Memory B cell (primary cell): ENCODE results near the gene SPON1.

Source experiments
- ATAC-seq: fragments of 150-1000 bp; cut with Tn5 transposase; 2 replicates; pipeline ENCODE4 v1.10.0; 2021; ENCODE audit warnings: low read depth, mild to moderate bottlenecking, moderate library complexity
- DNase-seq, 2 donors: peaks; one replicate each; pipeline ENCODE4 v3.0.0; 2022; ENCODE audit warnings: low spot score in 2 of 2
- H3K27ac Mint-ChIP-seq: one replicate; pipeline ENCODE4 v1.8.0; 2022; ENCODE audit warnings: mild to moderate bottlenecking, moderate library complexity, mixed read lengths
- H3K27me3 Mint-ChIP-seq: one replicate; pipeline ENCODE4 v1.8.0; 2022; ENCODE audit warnings: mixed read lengths
- H3K36me3 Mint-ChIP-seq: one replicate; pipeline ENCODE4 v1.8.0; 2022; ENCODE audit warnings: mild to moderate bottlenecking, mixed read lengths
- H3K4me1 Mint-ChIP-seq: one replicate; pipeline ENCODE4 v1.8.0; 2022; ENCODE audit warnings: mixed read lengths
- H3K4me3 Mint-ChIP-seq: one replicate; pipeline ENCODE4 v1.8.0; 2022; ENCODE audit warnings: mild to moderate bottlenecking, moderate library complexity, mixed read lengths
- H3K9me3 Mint-ChIP-seq: one replicate; pipeline ENCODE4 v1.8.0; 2022; ENCODE audit warnings: mixed read lengths

SPON1 gene

GRCh38 chr11:14109742-14110141, 147.2 kb downstream of the SPON1 start:
- Mint-ChIP-seq H3K9me3 (peaks cover 3% of the 10 kb centered on the region), H3K4me1 (no peaks in the 10 kb centered on the region), H3K27ac (no peak overlapping the region), H3K27me3 (peaks cover 5% of the 10 kb centered on the region), H3K4me3 (no peak overlapping the region), H3K36me3 (no peaks in the 10 kb centered on the region)
- no peak for DNase-seq
- no peak for ATAC-seq

GRCh38 chr11:14110629-14111028, 148.1 kb downstream of the SPON1 start:
- ATAC-seq (no peak), DNase-seq (no peak)
- no peaks in the 10 kb centered on the region for H3K9me3 Mint-ChIP-seq
- peaks cover 3% of the 10 kb centered on the region for H3K27me3 Mint-ChIP-seq
- H3K36me3 Mint-ChIP-seq, result no peaks in the 10 kb centered on the region
- no peak overlapping the region for H3K4me3 Mint-ChIP-seq
- no peak overlapping the region for H3K27ac Mint-ChIP-seq
- no peaks in the 10 kb centered on the region for H3K4me1 Mint-ChIP-seq

- Mint-ChIP-seq H3K36me3 (no peaks in the 10 kb centered on the region), H3K27ac (no peak overlapping the region), H3K9me3 (no peaks in the 10 kb centered on the region), H3K4me3 (no peak overlapping the region), H3K4me1 (no peaks in the 10 kb centered on the region), H3K27me3 (peaks cover 3% of the 10 kb centered on the region)
- no peak for DNase-seq
- ATAC-seq, result no peak
Observed at GRCh38 chr11:14111496-14111895, 149.0 kb downstream of the SPON1 start.

GRCh38 chr11:14112721-14113120, 150.2 kb downstream of the SPON1 start:
- no peaks in the 10 kb centered on the region for H3K36me3 Mint-ChIP-seq
- DNase-seq (no peak), ATAC-seq (no peak)
- no peak overlapping the region for H3K4me3 Mint-ChIP-seq
- H3K27ac Mint-ChIP-seq, result no peak overlapping the region
- H3K9me3 Mint-ChIP-seq, result no peaks in the 10 kb centered on the region
- H3K27me3 Mint-ChIP-seq, result peaks cover 3% of the 10 kb centered on the region
- H3K4me1 Mint-ChIP-seq, result no peaks in the 10 kb centered on the region

GRCh38 chr11:14114269-14114668, 151.7 kb downstream of the SPON1 start:
- DNase-seq (no peak), ATAC-seq (no peak)
- H3K27ac Mint-ChIP-seq, result no peak overlapping the region
- H3K9me3 Mint-ChIP-seq, result no peaks in the 10 kb centered on the region
- H3K36me3 Mint-ChIP-seq, result no peaks in the 10 kb centered on the region
- H3K4me1 Mint-ChIP-seq, result no peaks in the 10 kb centered on the region
- H3K27me3 Mint-ChIP-seq, result peaks cover 6% of the 10 kb centered on the region
- no peak overlapping the region for H3K4me3 Mint-ChIP-seq

- H3K27me3 Mint-ChIP-seq, result peaks cover 6% of the 10 kb centered on the region
- no peaks in the 10 kb centered on the region for H3K36me3 Mint-ChIP-seq
- no peaks in the 10 kb centered on the region for H3K4me1 Mint-ChIP-seq
- H3K9me3 Mint-ChIP-seq, result no peaks in the 10 kb centered on the region
- H3K27ac Mint-ChIP-seq, result no peak overlapping the region
- H3K4me3 Mint-ChIP-seq, result no peak overlapping the region
- DNase-seq (no peak), ATAC-seq (no peak)
Observed at GRCh38 chr11:14114786-14115185, 152.3 kb downstream of the SPON1 start.

- no peak overlapping the region for H3K4me3 Mint-ChIP-seq
- H3K9me3 Mint-ChIP-seq, result no peaks in the 10 kb centered on the region
- H3K36me3 Mint-ChIP-seq, result no peaks in the 10 kb centered on the region
- peaks cover 2% of the 10 kb centered on the region for H3K27me3 Mint-ChIP-seq
- H3K27ac Mint-ChIP-seq, result no peak overlapping the region
- no peak for DNase-seq
- ATAC-seq, result no peak
- H3K4me1 Mint-ChIP-seq, result no peaks in the 10 kb centered on the region
Observed at GRCh38 chr11:14117632-14118031, 155.1 kb downstream of the SPON1 start.

GRCh38 chr11:14118072-14118471, 155.5 kb downstream of the SPON1 start:
- H3K9me3 Mint-ChIP-seq, result no peaks in the 10 kb centered on the region
- DNase-seq (no peak), ATAC-seq (no peak)
- H3K4me3 Mint-ChIP-seq, result no peak overlapping the region
- no peak overlapping the region for H3K27ac Mint-ChIP-seq
- H3K27me3 Mint-ChIP-seq, result peaks cover 2% of the 10 kb centered on the region
- H3K36me3 Mint-ChIP-seq, result no peaks in the 10 kb centered on the region
- H3K4me1 Mint-ChIP-seq, result no peaks in the 10 kb centered on the region

- H3K27ac Mint-ChIP-seq, result no peak overlapping the region
- DNase-seq, result no peak
- no peaks in the 10 kb centered on the region for H3K4me1 Mint-ChIP-seq
- no peak overlapping the region for H3K4me3 Mint-ChIP-seq
- no peaks in the 10 kb centered on the region for H3K9me3 Mint-ChIP-seq
- no peaks in the 10 kb centered on the region for H3K36me3 Mint-ChIP-seq
- ATAC-seq, result no peak
- peaks cover 8% of the 10 kb centered on the region for H3K27me3 Mint-ChIP-seq
Observed at GRCh38 chr11:14119357-14119756, 156.8 kb downstream of the SPON1 start.

GRCh38 chr11:14124350-14124749, 161.8 kb downstream of the SPON1 start:
- no peak overlapping the region for H3K27ac Mint-ChIP-seq
- no peaks in the 10 kb centered on the region for H3K9me3 Mint-ChIP-seq
- H3K4me3 Mint-ChIP-seq, result no peak overlapping the region
- peaks cover 8% of the 10 kb centered on the region for H3K27me3 Mint-ChIP-seq
- ATAC-seq, result no peak
- H3K36me3 Mint-ChIP-seq, result peaks cover 3% of the 10 kb centered on the region
- no peaks in the 10 kb centered on the region for H3K4me1 Mint-ChIP-seq
- no peak for DNase-seq

GRCh38 chr11:14124886-14125285, 162.4 kb downstream of the SPON1 start:
- Mint-ChIP-seq H3K27ac (no peak overlapping the region), H3K9me3 (peaks cover 1% of the 10 kb centered on the region), H3K4me3 (no peak overlapping the region), H3K4me1 (no peaks in the 10 kb centered on the region), H3K27me3 (peaks cover 8% of the 10 kb centered on the region), H3K36me3 (peaks cover 3% of the 10 kb centered on the region)
- DNase-seq (no peak), ATAC-seq (no peak)

- no peak overlapping the region for H3K4me3 Mint-ChIP-seq
- peaks cover 1% of the 10 kb centered on the region for H3K9me3 Mint-ChIP-seq
- H3K36me3 Mint-ChIP-seq, result peaks cover 3% of the 10 kb centered on the region
- H3K27me3 Mint-ChIP-seq, result peaks cover 8% of the 10 kb centered on the region
- no peak for ATAC-seq
- no peak for DNase-seq
- H3K27ac Mint-ChIP-seq, result no peak overlapping the region
- no peaks in the 10 kb centered on the region for H3K4me1 Mint-ChIP-seq
Observed at GRCh38 chr11:14125529-14125928, 163.0 kb downstream of the SPON1 start.

GRCh38 chr11:14127679-14128078, 165.2 kb downstream of the SPON1 start:
- Mint-ChIP-seq H3K36me3 (peaks cover 3% of the 10 kb centered on the region), H3K9me3 (peaks cover 1% of the 10 kb centered on the region), H3K4me1 (no peaks in the 10 kb centered on the region), H3K27me3 (peaks cover 8% of the 10 kb centered on the region), H3K4me3 (no peak overlapping the region), H3K27ac (no peak overlapping the region)
- no peak for DNase-seq
- no peak for ATAC-seq

- peaks cover 2% of the 10 kb centered on the region for H3K27me3 Mint-ChIP-seq
- peaks cover 3% of the 10 kb centered on the region for H3K36me3 Mint-ChIP-seq
- DNase-seq (no peak), ATAC-seq (no peak)
- H3K4me3 Mint-ChIP-seq, result no peak overlapping the region
- H3K9me3 Mint-ChIP-seq, result peaks cover 1% of the 10 kb centered on the region
- H3K27ac Mint-ChIP-seq, result no peak overlapping the region
- no peaks in the 10 kb centered on the region for H3K4me1 Mint-ChIP-seq
Observed at GRCh38 chr11:14132312-14132711, 169.8 kb downstream of the SPON1 start.

- Mint-ChIP-seq H3K4me1 (no peaks in the 10 kb centered on the region), H3K4me3 (no peak overlapping the region), H3K27ac (no peak overlapping the region), H3K9me3 (peaks cover 1% of the 10 kb centered on the region), H3K27me3 (no peaks in the 10 kb centered on the region), H3K36me3 (peaks cover 1% of the 10 kb centered on the region)
- ATAC-seq (no peak), DNase-seq (no peak)
Observed at GRCh38 chr11:14133381-14133780, 170.9 kb downstream of the SPON1 start.

- no peak for DNase-seq
- H3K4me3 Mint-ChIP-seq, result no peak overlapping the region
- no peaks in the 10 kb centered on the region for H3K36me3 Mint-ChIP-seq
- H3K27ac Mint-ChIP-seq, result no peak overlapping the region
- no peaks in the 10 kb centered on the region for H3K4me1 Mint-ChIP-seq
- no peak for ATAC-seq
- peaks cover 1% of the 10 kb centered on the region for H3K27me3 Mint-ChIP-seq
- peaks cover 2% of the 10 kb centered on the region for H3K9me3 Mint-ChIP-seq
Observed at GRCh38 chr11:14136561-14136960, 174.0 kb downstream of the SPON1 start.
